ENCODE results near the gene SLC45A2.
"Not testable (repeated sequence)": the region's sequence is repeated elsewhere in the genome, so short reads cannot be mapped to it uniquely, and the experiment has no call there.

The SLC45A2 gene

DNA sequence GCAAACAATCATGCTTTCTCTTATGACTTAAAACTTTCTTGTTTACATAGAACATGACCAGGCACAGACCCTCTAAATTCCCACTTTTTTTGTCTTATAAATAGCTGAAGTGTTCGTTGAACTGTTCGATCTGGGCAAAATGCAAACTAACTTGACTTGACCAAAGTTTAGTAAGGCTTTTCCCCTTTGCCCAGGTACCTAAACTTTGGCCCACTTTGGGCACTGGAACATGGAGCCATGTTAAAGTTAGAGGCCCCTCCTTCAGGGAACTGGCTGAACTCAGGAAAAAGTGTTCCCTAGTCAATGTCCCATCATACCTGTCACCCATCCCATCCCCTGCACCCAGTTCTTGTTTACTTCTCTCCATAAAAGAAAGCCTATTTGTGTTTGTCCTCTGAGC, 32.8 kb upstream of the SLC45A2 start:
- no peak overlapping the region for H3K27ac ChIP-seq (ENCODE audit: low read depth, low read length, severe bottlenecking)
- no peaks in the 10 kb centered on the region for H3K9me3 ChIP-seq (ENCODE audit: control insufficient read depth, low read length)
- 100% methylated on average over 2 of the region's 2 CpGs for WGBS, 2 experiments (ENCODE audit: insufficient coverage in 2 of 2)

DNA sequence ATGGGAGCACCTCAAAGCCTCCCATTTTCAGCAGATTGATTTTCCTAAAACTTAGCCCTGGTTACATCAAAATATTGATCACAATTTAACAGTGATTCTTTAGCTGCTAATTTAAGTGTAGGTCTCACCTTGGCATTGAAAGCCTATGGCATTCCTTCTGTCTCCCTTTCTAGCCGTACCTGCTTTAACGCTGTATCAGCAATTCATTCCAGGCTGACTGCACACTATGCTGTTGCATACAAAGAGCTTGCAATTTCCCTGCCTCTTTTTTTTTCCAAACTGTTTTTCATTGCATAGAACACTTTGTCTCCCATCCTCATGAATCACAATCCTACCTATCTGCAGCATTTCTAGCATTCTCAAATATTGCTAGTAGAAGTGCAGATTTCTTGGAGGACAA, 32.3 kb upstream of the SLC45A2 start:
- Histone ChIP-seq H3K4me3 (ENCODE audit: extremely low read depth, insufficient read depth, low read length, poor library complexity, severe bottlenecking) (no peak overlapping the region), H3K27ac (ENCODE audit: low read depth, low read length, severe bottlenecking) (no peak overlapping the region), H3K36me3 (ENCODE audit: control insufficient read depth, insufficient read depth, low read length) (no peaks in the 10 kb centered on the region), H3K4me1 (ENCODE audit: control insufficient read depth, insufficient read depth, low read length, poor library complexity, severe bottlenecking) (peaks cover 9% of the 10 kb centered on the region), H3K9me3 (ENCODE audit: control insufficient read depth, low read length) (no peaks in the 10 kb centered on the region)
- WGBS, 2 experiments (ENCODE audit: insufficient coverage in 2 of 2): 90 to 96% methylated on average over 2 of the region's 2 CpGs

More for the DNA sequence above, 32.8 kb upstream of the SLC45A2 start:
- Histone ChIP-seq H3K4me3 (ENCODE audit: extremely low read depth, insufficient read depth, low read length, poor library complexity, severe bottlenecking) (no peak overlapping the region), H3K4me1 (ENCODE audit: control insufficient read depth, insufficient read depth, low read length, poor library complexity, severe bottlenecking) (peaks cover 14% of the 10 kb centered on the region), H3K36me3 (ENCODE audit: control insufficient read depth, insufficient read depth, low read length) (no peaks in the 10 kb centered on the region)

DNA sequence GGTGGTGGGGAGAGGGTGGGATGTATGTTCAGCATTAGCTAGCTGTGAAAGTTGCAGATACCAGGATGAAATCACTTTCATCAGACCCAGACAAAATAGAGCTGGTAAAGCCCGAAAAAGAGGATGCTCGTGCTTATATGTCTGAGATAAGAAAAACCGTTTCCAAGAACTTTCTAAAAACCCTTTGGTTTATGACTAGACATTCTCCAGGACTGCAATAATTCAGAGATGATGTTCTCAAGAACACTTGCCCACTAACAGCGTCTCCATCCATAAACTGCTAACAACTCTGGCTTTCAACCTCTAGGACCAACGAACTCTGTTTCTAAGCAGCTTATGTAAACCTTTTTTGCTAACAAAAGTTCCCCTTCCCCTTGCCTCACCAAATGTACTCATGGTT, 31.7 kb upstream of the SLC45A2 start:
- 73 to 80% methylated on average over 5 of the region's 5 CpGs for WGBS, 2 experiments (ENCODE audit: insufficient coverage in 2 of 2)
- Histone ChIP-seq H3K36me3 (ENCODE audit: control insufficient read depth, insufficient read depth, low read length) (no peaks in the 10 kb centered on the region), H3K27ac (ENCODE audit: low read depth, low read length, severe bottlenecking) (no peak overlapping the region), H3K9me3 (ENCODE audit: control insufficient read depth, low read length) (no peaks in the 10 kb centered on the region), H3K4me1 (ENCODE audit: control insufficient read depth, insufficient read depth, low read length, poor library complexity, severe bottlenecking) (peaks cover 4% of the 10 kb centered on the region), H3K4me3 (ENCODE audit: extremely low read depth, insufficient read depth, low read length, poor library complexity, severe bottlenecking) (no peak overlapping the region)

DNA sequence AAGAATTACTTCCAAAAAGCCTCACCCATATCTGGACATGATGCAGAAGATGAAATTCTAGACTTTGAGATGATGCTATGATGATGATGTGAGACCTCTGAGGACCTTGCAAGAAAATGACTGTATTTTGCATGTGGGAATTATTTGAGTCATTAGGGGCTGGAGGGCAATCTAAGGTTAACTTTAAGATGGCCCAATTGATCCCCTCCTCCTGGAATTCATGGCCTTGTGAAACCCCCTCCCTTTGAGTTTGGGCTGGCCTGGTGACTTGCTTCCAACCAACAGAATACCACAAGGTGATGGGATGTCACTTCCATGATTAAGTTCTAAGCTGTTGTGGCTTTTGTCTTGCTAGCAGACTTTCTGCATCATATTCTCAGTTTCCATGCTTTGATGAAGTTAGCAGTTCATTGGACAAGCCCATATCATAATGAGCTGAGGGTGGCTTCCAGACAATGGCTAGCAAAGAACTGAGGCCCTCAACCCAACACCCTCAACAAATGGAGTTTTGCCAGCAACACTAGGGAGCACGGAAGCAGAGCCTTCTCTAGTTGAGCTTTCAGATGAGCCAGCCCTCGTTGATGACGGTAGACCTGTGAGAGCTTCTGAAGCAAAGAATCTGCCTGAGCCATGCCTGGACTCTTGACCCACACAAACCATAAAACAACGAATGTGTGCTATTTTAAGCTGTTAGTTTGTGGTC, 30.8 kb upstream of the SLC45A2 start:
- H3K27ac ChIP-seq (ENCODE audit: low read depth, low read length, severe bottlenecking): no peak overlapping the region
- 95% methylated on average over 3 of the region's 4 CpGs; no CpG with 5 or more reads in 1 of the 2 experiments for WGBS, 2 experiments (ENCODE audit: insufficient coverage in 2 of 2)
- no peaks in the 10 kb centered on the region for H3K4me1 ChIP-seq (ENCODE audit: control insufficient read depth, insufficient read depth, low read length, poor library complexity, severe bottlenecking)
- H3K4me3 ChIP-seq (ENCODE audit: extremely low read depth, insufficient read depth, low read length, poor library complexity, severe bottlenecking): no peak overlapping the region
- H3K9me3 ChIP-seq (ENCODE audit: control insufficient read depth, low read length): no peaks in the 10 kb centered on the region
- H3K36me3 ChIP-seq (ENCODE audit: control insufficient read depth, insufficient read depth, low read length): no peaks in the 10 kb centered on the region

DNA sequence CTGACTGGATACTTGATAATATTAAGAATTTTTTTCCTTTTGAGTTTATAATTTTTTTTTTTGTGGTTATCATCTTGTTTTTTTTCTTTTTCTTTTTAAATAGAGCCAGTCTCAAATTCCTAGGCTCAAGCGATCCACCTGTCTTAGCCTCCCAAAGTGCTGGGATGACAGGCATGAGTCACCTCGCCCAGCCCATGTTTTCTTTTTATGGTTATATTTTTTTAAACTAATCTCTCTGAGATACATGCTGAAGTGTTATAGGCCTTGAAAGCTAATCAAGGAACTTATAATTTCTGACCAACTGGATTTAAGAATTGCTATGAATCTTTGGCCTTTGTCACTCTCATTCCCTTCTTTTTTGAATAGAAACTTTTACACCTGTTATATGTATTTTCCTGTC, 30.1 kb upstream of the SLC45A2 start:
- no CpG with 5 or more reads among the region's 2 CpGs for WGBS, 2 experiments (ENCODE audit: insufficient coverage in 2 of 2)
- no peaks in the 10 kb centered on the region for H3K36me3 ChIP-seq (ENCODE audit: control insufficient read depth, insufficient read depth, low read length)
- H3K4me3 ChIP-seq (ENCODE audit: extremely low read depth, insufficient read depth, low read length, poor library complexity, severe bottlenecking): no peak overlapping the region
- no peak overlapping the region for H3K27ac ChIP-seq (ENCODE audit: low read depth, low read length, severe bottlenecking)
- no peaks in the 10 kb centered on the region for H3K9me3 ChIP-seq (ENCODE audit: control insufficient read depth, low read length)
- no peaks in the 10 kb centered on the region for H3K4me1 ChIP-seq (ENCODE audit: control insufficient read depth, insufficient read depth, low read length, poor library complexity, severe bottlenecking)

DNA sequence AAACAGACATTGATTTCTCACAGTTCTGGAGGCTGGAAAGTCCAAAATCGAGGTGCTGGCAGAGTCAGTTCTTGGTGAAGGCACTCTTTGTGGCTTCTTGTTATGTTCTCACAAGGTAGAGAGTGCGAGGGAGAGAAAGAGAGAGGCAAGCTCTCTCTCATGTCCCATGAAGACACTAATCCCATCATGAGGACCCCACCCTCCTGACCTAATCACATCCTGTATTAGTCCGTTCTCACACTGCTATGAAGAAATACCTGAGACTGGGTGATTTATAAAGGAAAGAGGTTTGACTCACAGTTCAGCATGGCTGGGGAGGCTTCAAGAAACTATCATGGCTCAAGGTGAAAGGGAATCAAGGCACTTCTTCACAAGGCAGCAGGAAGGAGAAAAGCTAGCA, 29.1 kb upstream of the SLC45A2 start:
- Histone ChIP-seq H3K9me3 (ENCODE audit: control insufficient read depth, low read length) (no peaks in the 10 kb centered on the region), H3K4me3 (ENCODE audit: extremely low read depth, insufficient read depth, low read length, poor library complexity, severe bottlenecking) (no peak overlapping the region), H3K36me3 (ENCODE audit: control insufficient read depth, insufficient read depth, low read length) (no peaks in the 10 kb centered on the region), H3K27ac (ENCODE audit: low read depth, low read length, severe bottlenecking) (no peak overlapping the region), H3K4me1 (ENCODE audit: control insufficient read depth, insufficient read depth, low read length, poor library complexity, severe bottlenecking) (peaks cover 4% of the 10 kb centered on the region)
- WGBS, 2 experiments (ENCODE audit: insufficient coverage in 2 of 2): 81% methylated on average over 2 of the region's 3 CpGs; no CpG with 5 or more reads in 1 of the 2 experiments

DNA sequence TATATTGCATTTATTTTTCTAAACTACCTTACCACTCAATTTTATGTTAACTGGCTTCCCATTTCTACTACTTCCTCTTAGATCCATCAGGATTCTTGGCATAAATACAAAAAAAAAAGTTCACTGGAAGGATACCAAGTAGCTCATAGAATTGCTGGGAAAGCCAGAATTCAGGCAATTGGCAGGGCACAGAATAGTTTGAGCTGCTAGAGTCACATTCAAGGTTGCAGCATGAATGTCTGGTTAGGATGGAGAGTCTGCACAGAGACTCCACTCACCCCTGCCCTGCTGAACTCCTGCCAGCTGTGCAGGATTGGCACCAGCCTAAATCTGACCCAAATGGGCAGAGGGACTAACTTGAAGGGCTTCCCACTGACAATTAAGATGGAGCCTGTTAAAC, 28.3 kb upstream of the SLC45A2 start:
- H3K4me1 ChIP-seq (ENCODE audit: control insufficient read depth, insufficient read depth, low read length, poor library complexity, severe bottlenecking): peaks cover 4% of the 10 kb centered on the region
- H3K36me3 ChIP-seq (ENCODE audit: control insufficient read depth, insufficient read depth, low read length): no peaks in the 10 kb centered on the region
- H3K4me3 ChIP-seq (ENCODE audit: extremely low read depth, insufficient read depth, low read length, poor library complexity, severe bottlenecking): no peak overlapping the region
- H3K27ac ChIP-seq (ENCODE audit: low read depth, low read length, severe bottlenecking): no peak overlapping the region
- H3K9me3 ChIP-seq (ENCODE audit: control insufficient read depth, low read length): no peaks in the 10 kb centered on the region

DNA sequence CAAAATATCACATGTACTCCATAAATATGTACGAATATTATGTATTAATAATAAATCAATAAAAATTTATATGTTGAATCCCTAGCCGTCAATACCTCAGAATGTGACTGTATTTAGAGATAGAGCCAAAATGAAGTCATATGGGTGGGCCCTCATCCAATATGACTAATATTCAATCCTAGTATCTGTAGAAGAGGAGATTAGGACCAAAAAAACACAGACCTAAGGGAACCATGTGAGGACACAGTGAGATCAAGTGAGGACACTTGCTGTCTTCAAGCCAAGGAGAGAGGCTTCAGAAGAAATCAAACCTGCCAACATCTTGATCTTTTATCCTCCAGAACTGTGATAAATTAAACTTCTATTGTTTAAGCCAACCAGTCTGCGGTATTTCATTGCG, 27.0 kb upstream of the SLC45A2 start:
- Histone ChIP-seq H3K9me3 (ENCODE audit: control insufficient read depth, low read length) (no peaks in the 10 kb centered on the region), H3K27ac (ENCODE audit: low read depth, low read length, severe bottlenecking) (no peak overlapping the region), H3K4me3 (ENCODE audit: extremely low read depth, insufficient read depth, low read length, poor library complexity, severe bottlenecking) (no peak overlapping the region), H3K36me3 (ENCODE audit: control insufficient read depth, insufficient read depth, low read length) (no peaks in the 10 kb centered on the region), H3K4me1 (ENCODE audit: control insufficient read depth, insufficient read depth, low read length, poor library complexity, severe bottlenecking) (peaks cover 4% of the 10 kb centered on the region)
- WGBS, 2 experiments (ENCODE audit: insufficient coverage in 2 of 2): 92 to 95% methylated on average over 2 of the region's 4 CpGs

DNA sequence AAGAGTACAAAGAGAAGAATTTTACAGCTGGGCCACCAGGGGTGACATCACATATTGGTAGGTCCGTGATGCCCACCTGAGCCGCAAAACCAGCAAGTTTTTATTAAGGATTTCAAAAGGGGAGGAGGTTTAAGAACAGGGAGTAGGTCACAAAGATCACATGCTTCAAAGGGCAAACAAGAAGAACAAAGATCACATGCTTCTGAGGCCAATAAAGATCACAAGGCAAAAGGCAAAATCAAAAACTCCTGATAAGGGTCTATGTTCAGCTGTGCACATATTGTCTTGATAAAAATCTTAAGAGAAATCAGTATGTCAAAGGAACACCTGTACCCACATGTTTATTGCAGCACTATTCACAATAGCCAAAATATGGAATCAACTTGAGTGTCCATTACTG, 25.7 kb upstream of the SLC45A2 start:
- not testable (repeated sequence) for H3K4me1 ChIP-seq (ENCODE audit: control insufficient read depth, insufficient read depth, low read length, poor library complexity, severe bottlenecking); H3K27ac ChIP-seq (ENCODE audit: low read depth, low read length, severe bottlenecking); H3K4me3 ChIP-seq (ENCODE audit: extremely low read depth, insufficient read depth, low read length, poor library complexity, severe bottlenecking); H3K9me3 ChIP-seq (ENCODE audit: control insufficient read depth, low read length); H3K36me3 ChIP-seq (ENCODE audit: control insufficient read depth, insufficient read depth, low read length)
- 90 to 91% methylated on average over 2 of the region's 2 CpGs for WGBS, 2 experiments (ENCODE audit: insufficient coverage in 2 of 2)

DNA sequence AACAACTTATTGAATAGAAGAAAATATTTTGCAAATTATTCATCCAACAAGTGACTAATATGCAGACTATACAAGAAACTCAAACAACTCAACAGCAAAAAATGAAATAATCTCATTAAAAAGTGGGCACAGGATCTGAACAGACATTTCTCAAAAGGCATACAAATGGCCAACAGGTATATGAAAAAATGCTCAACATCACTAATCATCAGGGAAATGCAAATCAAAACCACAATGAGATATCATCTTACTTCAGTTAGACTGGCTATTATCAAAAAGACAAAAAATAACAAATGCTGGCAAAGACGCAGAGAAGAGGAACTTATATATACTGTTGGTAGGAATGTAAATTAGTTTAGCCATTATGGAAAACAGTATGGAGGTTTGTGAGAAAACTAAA, 25.1 kb upstream of the SLC45A2 start:
- H3K9me3 ChIP-seq (ENCODE audit: control insufficient read depth, low read length): no peaks in the 10 kb centered on the region
- no peak overlapping the region for H3K4me3 ChIP-seq (ENCODE audit: extremely low read depth, insufficient read depth, low read length, poor library complexity, severe bottlenecking)
- peaks cover 4% of the 10 kb centered on the region for H3K4me1 ChIP-seq (ENCODE audit: control insufficient read depth, insufficient read depth, low read length, poor library complexity, severe bottlenecking)
- no CpG with 5 or more reads among the region's 1 CpG for WGBS, 2 experiments (ENCODE audit: insufficient coverage in 2 of 2)
- H3K36me3 ChIP-seq (ENCODE audit: control insufficient read depth, insufficient read depth, low read length): peaks cover 4% of the 10 kb centered on the region
- H3K27ac ChIP-seq (ENCODE audit: low read depth, low read length, severe bottlenecking): no peak overlapping the region

DNA sequence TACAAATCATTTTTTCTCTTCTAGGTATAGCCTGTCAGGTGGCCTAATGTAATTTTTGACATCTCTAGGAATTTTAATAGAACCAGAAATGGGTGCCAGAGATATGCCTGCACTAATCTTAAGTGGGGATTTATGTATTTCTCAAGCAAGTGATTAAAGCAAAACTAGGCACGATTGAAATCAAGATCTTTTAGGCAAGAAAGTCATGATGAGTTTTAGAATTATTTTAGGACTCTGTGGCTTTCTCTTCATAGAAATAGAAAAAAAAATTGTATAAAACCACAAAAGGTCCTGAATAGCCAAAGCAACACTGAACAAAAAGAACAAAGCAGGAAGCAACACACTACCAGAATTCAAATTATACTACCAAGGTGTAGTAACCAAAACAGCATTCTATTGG, 24.3 kb upstream of the SLC45A2 start:
- Histone ChIP-seq H3K4me3 (ENCODE audit: extremely low read depth, insufficient read depth, low read length, poor library complexity, severe bottlenecking) (peak overlapping the region; percentile 63), H3K27ac (ENCODE audit: low read depth, low read length, severe bottlenecking) (peak overlapping the region; percentile 94), H3K36me3 (ENCODE audit: control insufficient read depth, insufficient read depth, low read length) (peaks cover 11% of the 10 kb centered on the region), H3K9me3 (ENCODE audit: control insufficient read depth, low read length) (no peaks in the 10 kb centered on the region), H3K4me1 (ENCODE audit: control insufficient read depth, insufficient read depth, low read length, poor library complexity, severe bottlenecking) (peaks cover 4% of the 10 kb centered on the region)
- WGBS, 2 experiments (ENCODE audit: insufficient coverage in 2 of 2): 100% methylated on average over 1 of the region's 1 CpG; no CpG with 5 or more reads in 1 of the 2 experiments
